HuH-7.5 (cell line): ENCODE measurements around the gene SKP1.

Experiments used
- DNase-seq: peaks from one replicate; pipeline ENCODE4 v3.0.0; 2011; ENCODE audit warnings: low spot score

SKP1 gene

DNA sequence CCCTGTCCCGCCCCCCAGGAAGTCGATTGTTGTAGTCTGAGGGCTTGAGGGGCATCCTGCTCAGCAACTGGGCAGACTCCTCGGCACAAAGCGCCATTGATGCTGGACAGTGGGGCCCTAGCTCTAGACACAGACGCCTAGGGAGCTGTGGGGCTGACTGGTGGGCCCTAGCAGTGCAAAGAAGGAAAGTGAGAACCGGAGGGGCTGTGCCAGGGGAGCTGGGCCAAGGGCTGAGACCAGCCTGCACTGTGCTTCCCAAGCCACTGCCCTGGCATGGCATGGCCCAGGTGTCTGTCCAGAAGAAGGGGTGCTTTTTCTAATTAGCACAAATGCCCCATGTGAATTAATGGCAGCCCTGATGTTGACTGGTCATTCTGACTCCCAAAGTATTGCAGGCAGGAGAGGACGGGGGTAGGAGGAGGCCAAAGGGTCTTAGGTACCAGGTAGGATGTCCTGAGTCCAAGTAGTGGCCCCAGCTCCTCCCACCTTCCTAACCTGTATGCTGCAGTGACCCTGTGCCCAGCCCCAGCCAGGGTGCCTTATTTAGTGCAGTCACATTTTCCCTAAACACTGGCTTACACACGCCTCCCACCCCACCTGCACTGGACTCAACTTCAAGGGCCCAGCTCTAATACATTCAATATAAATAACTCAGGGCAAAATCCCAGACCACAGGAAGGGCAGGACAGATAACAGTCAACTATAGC is 46.4 kb downstream of the SKP1 start:
- no peak for DNase-seq

DNA sequence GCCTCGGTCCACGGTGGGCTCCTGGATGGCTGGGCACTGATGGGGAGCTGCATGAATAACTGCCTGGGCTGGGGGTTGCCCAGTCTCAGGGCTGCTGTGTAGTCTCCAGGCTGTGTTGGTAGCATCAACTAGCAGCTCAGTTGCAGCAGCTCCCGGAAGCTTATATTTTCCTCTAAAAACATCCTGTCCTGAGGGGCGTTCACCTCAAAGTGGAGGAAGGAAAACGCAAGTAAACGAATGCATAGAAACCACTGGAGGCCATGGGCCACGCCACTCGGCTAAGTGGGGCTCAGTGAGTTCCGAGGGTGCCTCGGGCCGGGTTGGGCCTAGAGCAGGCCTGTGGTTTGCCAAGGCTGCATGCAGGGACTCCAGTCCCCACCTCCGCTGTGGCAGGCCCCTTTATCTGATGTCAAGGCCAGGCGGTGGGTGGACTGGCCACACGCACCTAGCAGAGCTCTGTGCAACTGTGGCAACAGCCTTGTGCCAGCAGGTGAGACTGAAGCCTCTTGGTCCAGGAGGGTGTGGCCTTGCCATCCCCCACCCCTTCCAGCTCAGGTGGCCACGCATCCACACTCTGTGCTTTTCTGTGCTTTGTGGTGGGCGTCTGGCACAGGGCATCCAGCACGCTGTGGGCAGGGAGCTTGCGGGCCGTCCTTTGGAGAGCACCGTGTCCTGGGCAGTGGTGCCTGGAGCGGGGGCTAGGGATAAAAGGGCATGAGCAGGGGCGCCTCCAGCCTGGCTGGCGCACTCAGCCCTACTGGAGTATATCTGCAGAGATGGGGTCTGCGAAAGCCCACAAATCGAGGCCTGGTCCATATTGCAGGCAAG is 47.1 kb downstream of the SKP1 start:
- DNase-seq, result no peak

DNA sequence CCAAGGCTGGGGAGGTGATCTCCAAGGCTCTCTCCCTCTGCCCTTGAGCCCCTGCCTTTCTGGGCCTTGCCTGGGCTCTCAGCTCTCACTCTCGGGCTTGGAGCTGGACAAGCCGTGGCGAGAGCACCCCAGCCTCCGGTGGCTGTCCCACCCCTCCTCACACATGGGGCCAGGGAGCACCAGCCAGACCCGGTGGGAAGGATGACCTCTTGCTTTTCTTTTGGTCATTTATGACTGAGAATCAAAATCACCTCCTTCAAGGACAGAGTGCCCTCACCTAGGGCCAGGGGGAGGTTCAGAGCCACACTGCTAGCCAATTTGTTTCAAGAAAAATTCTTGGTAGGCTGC is 48.1 kb downstream of the SKP1 start:
- no peak for DNase-seq

GRCh38 chr5:134127988-134128647 is 48.6 kb downstream of the SKP1 start:
- DNase-seq, result no peak

DNA sequence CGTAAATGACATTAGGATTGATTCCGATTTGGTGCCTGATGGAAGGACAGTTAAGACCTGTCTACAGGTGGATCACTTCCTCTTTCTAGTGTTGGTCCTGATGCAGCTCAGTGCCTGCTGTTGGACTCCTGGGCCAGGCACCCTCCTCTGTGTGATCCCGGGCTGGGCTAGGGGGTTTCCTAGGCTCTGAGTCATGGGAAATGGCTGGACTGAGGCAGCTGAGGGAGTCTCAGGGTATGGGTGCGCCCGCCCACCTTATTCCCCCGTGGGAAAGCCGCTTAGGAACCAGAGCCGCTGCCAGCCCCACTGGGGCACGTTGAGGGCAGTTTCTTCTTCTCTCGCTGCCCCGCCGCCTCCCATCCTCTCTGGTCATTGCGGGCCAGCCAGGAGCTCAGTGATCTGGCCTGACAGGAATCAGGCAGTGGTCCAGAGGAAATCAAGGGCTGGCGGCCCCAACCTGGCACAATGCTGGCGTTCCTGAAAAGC is 49.3 kb downstream of the SKP1 start:
- no peak for DNase-seq

DNA sequence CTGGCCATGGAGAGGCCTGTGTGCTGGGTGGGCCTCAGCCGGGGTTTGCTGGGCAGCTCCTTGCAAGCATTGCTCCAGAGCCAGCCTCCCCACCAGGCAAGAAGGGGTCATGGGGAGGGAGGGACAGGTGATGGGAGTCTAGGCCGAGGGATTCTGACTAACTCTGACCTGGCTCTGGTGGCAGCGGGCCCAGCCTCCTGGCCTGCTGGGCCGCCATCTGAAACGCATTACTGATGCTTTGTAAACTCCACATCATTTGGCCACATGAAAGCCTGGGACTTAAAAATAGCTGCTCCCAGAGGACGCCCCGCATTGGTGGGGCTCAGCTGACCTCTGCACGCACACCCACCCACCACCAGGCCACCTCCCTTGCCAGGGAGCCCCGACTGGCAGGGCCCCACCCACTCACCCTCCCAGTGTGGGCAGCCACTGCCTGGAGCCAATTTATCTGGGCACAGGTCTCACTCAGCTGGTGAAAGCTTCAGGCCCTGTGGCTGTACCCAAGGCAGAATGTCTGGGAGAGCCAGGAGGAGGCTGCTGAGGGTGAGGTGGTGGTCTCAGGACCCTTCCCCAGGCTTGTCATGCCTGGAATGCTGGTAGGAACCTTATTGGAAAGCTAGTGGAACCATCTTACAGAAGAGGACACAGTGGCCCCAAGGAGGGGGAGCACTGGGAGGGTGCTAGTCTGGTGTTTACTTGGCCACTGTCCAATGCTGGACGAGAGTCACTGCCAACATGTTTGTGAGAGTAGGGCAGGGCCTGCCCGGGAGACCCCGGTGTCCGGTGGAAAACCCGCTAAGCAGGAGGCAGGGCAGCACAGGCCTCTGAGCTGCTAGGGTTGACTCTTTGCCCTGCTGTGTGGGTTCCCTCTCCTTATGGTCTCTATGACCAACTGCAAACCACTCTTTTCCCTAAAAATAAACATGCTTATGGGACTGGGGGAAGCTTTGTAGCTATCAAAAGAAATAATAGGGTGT is 51.4 kb downstream of the SKP1 start:
- no peak for DNase-seq

DNA sequence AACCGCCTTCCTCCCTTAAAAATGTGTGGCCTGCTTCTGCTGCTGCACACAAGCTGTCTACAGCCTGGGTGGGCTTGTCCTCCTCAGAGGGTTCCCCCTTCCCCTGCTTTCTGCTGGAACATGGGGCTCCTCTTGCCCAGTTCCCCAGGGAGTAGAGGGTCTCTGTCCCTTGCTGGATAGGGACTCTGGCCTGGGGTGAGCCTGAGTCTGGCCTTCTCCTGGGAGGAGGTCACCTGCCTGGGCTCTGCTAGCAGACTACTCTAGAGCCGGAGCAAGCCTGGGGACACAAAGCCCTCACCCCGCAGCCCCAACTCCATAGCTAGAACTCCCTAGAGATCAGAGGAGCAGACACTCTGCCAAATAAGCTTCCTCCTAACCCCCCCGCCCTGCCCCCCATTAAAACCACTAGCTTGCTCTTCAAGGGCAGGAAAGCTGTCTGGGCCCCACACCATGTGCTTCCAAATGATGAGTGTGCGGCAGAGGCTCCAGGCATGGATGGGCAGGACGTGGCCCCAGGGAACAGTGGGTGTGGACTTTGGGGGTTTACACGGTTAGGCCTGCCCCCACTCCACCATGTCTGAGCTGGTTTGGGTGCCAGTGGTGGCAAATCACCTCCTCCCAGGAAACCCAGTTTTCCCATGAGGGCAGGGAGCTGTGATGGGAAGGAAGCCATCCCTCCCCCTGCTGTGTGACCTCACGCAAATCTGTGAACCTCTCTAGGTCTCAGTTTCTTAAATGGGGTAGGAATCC is 52.3 kb downstream of the SKP1 start:
- no peak for DNase-seq

- no peak for DNase-seq
Observed at GRCh38 chr5:134123360-134123759, 53.4 kb downstream of the SKP1 start.

GRCh38 chr5:134122530-134122929 is 54.2 kb downstream of the SKP1 start:
- DNase-seq, result no peak

- DNase-seq, result no peak
Observed at GRCh38 chr5:134120386-134121138, 56.2 kb downstream of the SKP1 start.

- DNase-seq, result no peak
Observed at GRCh38 chr5:134119720-134120119, 57.0 kb downstream of the SKP1 start.

- no peak for DNase-seq
Observed at GRCh38 chr5:134118212-134118835, 58.4 kb downstream of the SKP1 start.

DNA sequence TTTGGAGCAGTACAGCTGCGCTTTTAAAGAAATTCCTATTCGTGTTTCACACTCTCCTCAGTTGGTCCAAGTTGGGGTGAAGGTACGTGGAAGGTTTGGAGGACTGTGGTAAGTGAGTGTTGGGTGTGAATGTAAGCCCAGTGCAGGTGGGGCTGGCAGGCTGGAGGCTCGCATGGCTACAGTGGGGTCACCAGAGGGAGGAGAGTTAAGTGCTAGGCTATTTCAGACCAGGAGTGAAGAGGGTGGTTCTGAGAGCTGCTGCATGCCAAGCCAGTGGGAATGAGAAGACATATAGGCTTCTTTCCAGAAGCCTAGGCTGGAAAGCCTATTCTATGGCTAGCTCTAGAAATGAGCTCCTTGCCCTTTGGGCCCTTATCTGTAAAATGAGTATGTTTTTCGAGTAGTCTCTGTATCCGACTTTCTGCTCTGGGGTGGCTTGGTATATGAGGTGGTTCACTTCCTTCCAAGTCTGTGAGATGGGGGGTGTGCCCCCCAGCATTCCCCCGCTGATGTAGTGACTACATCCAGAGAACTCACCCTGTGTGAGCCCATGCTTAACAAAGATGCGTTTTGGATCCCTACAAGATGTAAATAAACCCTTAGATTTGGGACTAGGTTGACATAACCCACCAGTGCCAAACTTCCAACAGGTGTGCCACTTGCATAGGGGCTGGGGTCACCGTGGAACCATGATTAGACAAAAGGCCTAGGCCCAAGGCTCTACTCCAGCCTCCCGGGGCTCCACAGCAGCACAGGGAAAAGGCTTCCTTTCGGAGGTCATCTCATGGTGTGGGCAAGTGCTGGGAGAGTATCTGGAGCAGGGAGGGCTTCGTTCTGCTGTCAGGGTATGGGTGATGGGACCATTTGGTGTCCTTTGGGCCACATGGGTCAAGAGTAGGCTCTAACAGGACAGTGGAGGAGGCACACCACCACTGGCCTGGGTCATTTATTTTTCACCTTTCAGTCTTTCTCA is 59.7 kb downstream of the SKP1 start:
- no peak for DNase-seq

DNA sequence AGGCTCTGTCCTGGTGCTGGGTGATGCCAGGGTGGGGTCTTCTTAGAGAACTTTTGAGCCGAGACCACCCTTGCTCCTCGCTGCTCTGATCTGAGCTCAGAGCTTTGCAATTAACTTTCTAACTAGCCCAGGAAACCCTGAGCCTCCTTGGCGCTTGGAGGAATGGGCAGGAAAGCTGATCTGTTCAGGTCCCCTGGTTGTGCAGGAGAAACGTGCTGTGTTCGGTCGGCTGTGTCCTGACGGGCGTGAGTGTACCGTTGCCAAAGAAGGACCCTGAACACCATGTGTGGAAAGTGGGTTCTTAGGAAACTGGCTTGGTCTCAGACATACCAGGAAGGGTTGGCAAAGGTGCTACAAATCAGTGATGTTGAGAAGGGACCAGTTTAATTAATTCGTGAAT is 60.5 kb downstream of the SKP1 start:
- no peak for DNase-seq

DNA sequence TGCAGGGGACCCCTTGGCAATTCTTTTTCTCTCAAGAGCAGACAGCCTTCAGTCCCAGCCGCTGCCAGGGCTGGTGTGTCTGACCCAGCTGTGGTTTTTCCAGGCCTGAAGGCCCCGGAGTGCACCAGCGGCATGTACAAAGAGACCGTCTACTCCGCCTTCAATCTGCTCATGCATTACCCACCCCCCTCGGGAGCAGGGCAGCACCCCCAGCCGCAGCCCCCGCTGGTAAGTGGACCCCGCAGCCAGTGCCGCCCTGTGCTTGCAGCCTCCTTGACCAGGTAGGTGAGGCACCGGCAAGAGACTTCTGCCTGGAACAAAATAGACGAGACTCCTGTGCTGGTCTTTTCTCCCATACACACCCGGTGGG is 61.0 kb downstream of the SKP1 start:
- no peak for DNase-seq

- DNase-seq, result peak; percentile 56
Observed at GRCh38 chr5:134114886-134115805, 61.6 kb downstream of the SKP1 start.
